Measurements from ENCODE around the gene CES2.

GRCh38 chr16:66984892-66985311 lies 49.6 kb downstream of the CES2 start:
- TF ChIP-seq, protein P1, sequence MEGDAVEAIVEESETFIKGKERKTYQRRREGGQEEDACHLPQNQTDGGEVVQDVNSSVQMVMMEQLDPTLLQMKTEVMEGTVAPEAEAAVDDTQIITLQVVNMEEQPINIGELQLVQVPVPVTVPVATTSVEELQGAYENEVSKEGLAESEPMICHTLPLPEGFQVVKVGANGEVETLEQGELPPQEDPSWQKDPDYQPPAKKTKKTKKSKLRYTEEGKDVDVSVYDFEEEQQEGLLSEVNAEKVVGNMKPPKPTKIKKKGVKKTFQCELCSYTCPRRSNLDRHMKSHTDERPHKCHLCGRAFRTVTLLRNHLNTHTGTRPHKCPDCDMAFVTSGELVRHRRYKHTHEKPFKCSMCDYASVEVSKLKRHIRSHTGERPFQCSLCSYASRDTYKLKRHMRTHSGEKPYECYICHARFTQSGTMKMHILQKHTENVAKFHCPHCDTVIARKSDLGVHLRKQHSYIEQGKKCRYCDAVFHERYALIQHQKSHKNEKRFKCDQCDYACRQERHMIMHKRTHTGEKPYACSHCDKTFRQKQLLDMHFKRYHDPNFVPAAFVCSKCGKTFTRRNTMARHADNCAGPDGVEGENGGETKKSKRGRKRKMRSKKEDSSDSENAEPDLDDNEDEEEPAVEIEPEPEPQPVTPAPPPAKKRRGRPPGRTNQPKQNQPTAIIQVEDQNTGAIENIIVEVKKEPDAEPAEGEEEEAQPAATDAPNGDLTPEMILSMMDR (IDR thresholded peaks at IDR 0.05 in 8 of 11, conservative IDR thresholded peaks at IDR 0.05 in 3 of 11), result no peak
- no peak for TF ChIP-seq POLR2A (IDR thresholded peaks at IDR 0.05)
